Islet of Langerhans (tissue), 1 donor: ENCODE measurements around the gene KIRREL3.

Experiments used
- FAIRE-seq: peaks from one replicate; lab custom pipeline; 2011; peaks lifted over from hg19 to GRCh38; lab: Jason Lieb, UNC

KIRREL3 gene

GRCh38 chr11:126870021-126870420, 130.5 kb downstream of the KIRREL3 start:
- no peak for FAIRE-seq

GRCh38 chr11:126868741-126869140, 131.8 kb downstream of the KIRREL3 start:
- FAIRE-seq: no peak

GRCh38 chr11:126864934-126865333, 135.6 kb downstream of the KIRREL3 start:
- FAIRE-seq: no peak

GRCh38 chr11:126863294-126863997, 137.1 kb downstream of the KIRREL3 start:
- no peak for FAIRE-seq

GRCh38 chr11:126862664-126863243, 137.8 kb downstream of the KIRREL3 start:
- no peak for FAIRE-seq

GRCh38 chr11:126861796-126862459, 138.6 kb downstream of the KIRREL3 start:
- FAIRE-seq: peak; percentile 92

- FAIRE-seq: peak; percentile 100
These were observed 142.4 kb downstream of the KIRREL3 start for GRCh38 chr11:126857860-126858808.

- FAIRE-seq: no peak
These were observed 145.0 kb downstream of the KIRREL3 start for GRCh38 chr11:126855536-126855935.

GRCh38 chr11:126853732-126854131, 146.8 kb downstream of the KIRREL3 start:
- FAIRE-seq: no peak

GRCh38 chr11:126844789-126845188, 155.8 kb downstream of the KIRREL3 start:
- no peak for FAIRE-seq

GRCh38 chr11:126843096-126843495, 157.5 kb downstream of the KIRREL3 start:
- FAIRE-seq: no peak

GRCh38 chr11:126841999-126842398, 158.6 kb downstream of the KIRREL3 start:
- peak; percentile 89 for FAIRE-seq

GRCh38 chr11:126840975-126841374, 159.6 kb downstream of the KIRREL3 start:
- FAIRE-seq: peak; percentile 43

GRCh38 chr11:126840201-126840886, 160.2 kb downstream of the KIRREL3 start:
- FAIRE-seq: no peak

GRCh38 chr11:126839496-126839895, 161.1 kb downstream of the KIRREL3 start:
- no peak for FAIRE-seq

GRCh38 chr11:126838779-126839178, 161.8 kb downstream of the KIRREL3 start:
- FAIRE-seq: no peak

GRCh38 chr11:126837581-126837980, 163.0 kb downstream of the KIRREL3 start:
- no peak for FAIRE-seq

GRCh38 chr11:126834573-126834972, 166.0 kb downstream of the KIRREL3 start:
- FAIRE-seq: no peak

GRCh38 chr11:126834149-126834548, 166.4 kb downstream of the KIRREL3 start:
- FAIRE-seq: no peak

- peak; percentile 88 for FAIRE-seq
These were observed 167.5 kb downstream of the KIRREL3 start for GRCh38 chr11:126833065-126833464.

- no peak for FAIRE-seq
These were observed 168.2 kb downstream of the KIRREL3 start for GRCh38 chr11:126832387-126832786.
